Activated CD4-positive, alpha-beta T cell treated with anti-CD3 and anti-CD28 coated beads, Interleukin-10, Interleukin-2, amounts not matched to agents 100 ng/mL and 50 ng/mL, durations not matched to agents 16 hours and 8 hours (primary cell): ENCODE results near the gene CGB2.
A peak's percentile ranks its signal among the peaks of the same experiment; 100 is the strongest.

Source experiments
- DNase-seq: peaks from one replicate; pipeline ENCODE4 v3.0.0-alpha.2; 2020

CGB2 gene

GRCh38 chr19:49031642-49032301 is at the start of gene CGB2:
Gene CGB2 (plus strand): TSS chr19:49031890. CDS start chr19:49032096, 206 bp downstream.
- DNase-seq, result peak; percentile 92

- no peak for DNase-seq
Observed at GRCh38 chr19:48982280-48982679, 49.4 kb upstream of the CGB2 start.

- DNase-seq, result no peak
Observed at GRCh38 chr19:48985711-48986110, 46.0 kb upstream of the CGB2 start.

GRCh38 chr19:48986211-48986610 is 45.5 kb upstream of the CGB2 start:
- no peak for DNase-seq

- DNase-seq, result no peak
Observed at GRCh38 chr19:48987323-48987722, 44.4 kb upstream of the CGB2 start.

GRCh38 chr19:48988286-48988685 is 43.4 kb upstream of the CGB2 start:
- DNase-seq, result no peak

GRCh38 chr19:48988860-48989259 is 42.8 kb upstream of the CGB2 start:
- DNase-seq, result no peak

GRCh38 chr19:48989701-48990291 is 41.9 kb upstream of the CGB2 start:
- DNase-seq, result no peak

- no peak for DNase-seq
Observed at GRCh38 chr19:48990400-48990799, 41.3 kb upstream of the CGB2 start.

GRCh38 chr19:48991011-48991609 is 40.6 kb upstream of the CGB2 start:
- DNase-seq, result no peak

GRCh38 chr19:48991873-48992580 is 39.7 kb upstream of the CGB2 start:
- no peak for DNase-seq

GRCh38 chr19:48992581-48993174 is 39.0 kb upstream of the CGB2 start:
- no peak for DNase-seq

GRCh38 chr19:48993175-48994034 is 38.3 kb upstream of the CGB2 start, which contains the start of the genes GYS1 and RUVBL2:
Gene GYS1 (minus strand): TSS chr19:48993309. CDS start chr19:48993112, 197 bp downstream.
Gene RUVBL2 (plus strand): TSS chr19:48993887. CDS start chr19:48993912, 25 bp downstream.
- peak; percentile 100 for DNase-seq

GRCh38 chr19:48994035-48994386 is 37.7 kb upstream of the CGB2 start:
- DNase-seq, result no peak

- peak; percentile 63 for DNase-seq
Observed at GRCh38 chr19:48997972-48998371, 33.7 kb upstream of the CGB2 start.

GRCh38 chr19:48999481-49000325 is 32.0 kb upstream of the CGB2 start:
- DNase-seq, result peak; percentile 74

GRCh38 chr19:49004133-49004532 is 27.6 kb upstream of the CGB2 start:
- no peak for DNase-seq

- DNase-seq, result no peak
Observed at GRCh38 chr19:49004964-49005614, 26.6 kb upstream of the CGB2 start.

GRCh38 chr19:49006905-49007304 is 24.8 kb upstream of the CGB2 start:
- DNase-seq, result no peak

GRCh38 chr19:49009828-49010227 is 21.9 kb upstream of the CGB2 start:
- no peak for DNase-seq

GRCh38 chr19:49010453-49010852 is 21.2 kb upstream of the CGB2 start:
- no peak for DNase-seq
